GM10248 (cell line): ENCODE results near the gene TLR1.

Experiments
- CTCF ChIA-PET: fragments of 300-600 bp; sonication (Branson Sonifier 250); formaldehyde crosslinking; extraction: SDS; loops from one replicate; lab custom pipeline; 2021; ENCODE audit warnings: antibody characterized with exemption; lab: Yijun Ruan, JAX
- POLR2A ChIA-PET: fragments of 350-650 bp; sonication (Branson Sonifier 250); formaldehyde crosslinking; extraction: SDS; loops from one replicate; lab custom pipeline; 2020; ENCODE audit warnings: antibody characterized with exemption; lab: Yijun Ruan, JAX
- DNase-seq: peaks from one replicate; pipeline ENCODE4 v3.0.0; 2012; ENCODE audit errors: extremely low spot score
- TF ChIP-seq, protein P1 (sequence below): IDR thresholded peaks from 2 replicates; pipeline ENCODE4 v1.5.1; 2012; ENCODE audit warnings: mild to moderate bottlenecking, low read depth; ENCODE audit errors: extremely low read depth, missing control alignments, control extremely low read depth

TLR1 gene

DNA sequence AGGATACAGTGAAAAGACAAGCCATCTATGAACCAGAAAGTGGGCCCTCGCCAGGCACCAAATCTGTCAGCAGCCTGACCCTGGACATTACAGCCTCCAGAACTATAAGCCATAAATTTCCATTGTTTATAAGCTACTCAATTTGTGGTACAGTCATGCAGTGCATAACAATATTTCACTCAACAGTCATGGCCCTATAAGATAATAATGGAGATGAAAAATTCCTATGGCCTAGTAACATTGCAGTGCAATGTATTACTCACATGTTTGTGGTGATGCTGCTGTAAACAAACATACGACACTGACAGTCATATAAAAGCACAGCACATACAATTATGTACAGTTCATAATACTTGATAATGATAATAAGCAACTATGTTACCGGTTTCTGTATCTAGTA is 17.1 kb upstream of the TLR1 start:
- ChIA-PET POLR2A (interaction anchor here (0.8 kb wide), 1 partner anchor 34 kb away, joined by 3 read pairs; no protein-coding TSS in a partner anchor), CTCF (interaction anchor here (1.0 to 5.2 kb wide), 13 partner anchors 11 to 313 kb away, joined by 3 to 25 read pairs (median 4); partner anchors contain the start of genes TLR1 and TLR10)
- DNase-seq, result no peak
- TF ChIP-seq, protein P1, sequence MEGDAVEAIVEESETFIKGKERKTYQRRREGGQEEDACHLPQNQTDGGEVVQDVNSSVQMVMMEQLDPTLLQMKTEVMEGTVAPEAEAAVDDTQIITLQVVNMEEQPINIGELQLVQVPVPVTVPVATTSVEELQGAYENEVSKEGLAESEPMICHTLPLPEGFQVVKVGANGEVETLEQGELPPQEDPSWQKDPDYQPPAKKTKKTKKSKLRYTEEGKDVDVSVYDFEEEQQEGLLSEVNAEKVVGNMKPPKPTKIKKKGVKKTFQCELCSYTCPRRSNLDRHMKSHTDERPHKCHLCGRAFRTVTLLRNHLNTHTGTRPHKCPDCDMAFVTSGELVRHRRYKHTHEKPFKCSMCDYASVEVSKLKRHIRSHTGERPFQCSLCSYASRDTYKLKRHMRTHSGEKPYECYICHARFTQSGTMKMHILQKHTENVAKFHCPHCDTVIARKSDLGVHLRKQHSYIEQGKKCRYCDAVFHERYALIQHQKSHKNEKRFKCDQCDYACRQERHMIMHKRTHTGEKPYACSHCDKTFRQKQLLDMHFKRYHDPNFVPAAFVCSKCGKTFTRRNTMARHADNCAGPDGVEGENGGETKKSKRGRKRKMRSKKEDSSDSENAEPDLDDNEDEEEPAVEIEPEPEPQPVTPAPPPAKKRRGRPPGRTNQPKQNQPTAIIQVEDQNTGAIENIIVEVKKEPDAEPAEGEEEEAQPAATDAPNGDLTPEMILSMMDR, result no peak

GRCh38 chr4:38820329-38821061 is 15.9 kb upstream of the TLR1 start:
- peak; percentile 52 for DNase-seq
- TF ChIP-seq, protein P1, result no peak
- ChIA-PET CTCF (interaction anchor here (1.0 to 5.2 kb wide), 9 partner anchors 11 to 61 kb away, joined by 3 to 25 read pairs (median 13); partner anchors contain the start of genes TLR1 and TLR10), POLR2A (interaction anchor here (2.9 kb wide), 1 partner anchor 16 kb away, joined by 14 read pairs; the partner anchor contains the start of gene TLR1)

GRCh38 chr4:38819569-38819968 is 15.0 kb upstream of the TLR1 start:
- DNase-seq, result no peak
- TF ChIP-seq, protein P1, result no peak
- POLR2A ChIA-PET, result interaction anchor here (0.6 to 2.9 kb wide), 2 partner anchors 15 to 58 kb away, joined by 3 to 14 read pairs; partner anchors contain the start of gene TLR1
- CTCF ChIA-PET, result interaction anchor here (1.0 to 5.2 kb wide), 9 partner anchors 12 to 640 kb away, joined by 4 to 25 read pairs (median 13); partner anchors contain the start of genes TLR1, TLR10 and TLR6

- ChIA-PET POLR2A (interaction anchor here (0.6 to 2.9 kb wide), 2 partner anchors 14 to 57 kb away, joined by 5 to 14 read pairs; partner anchors contain the start of gene TLR1), CTCF (interaction anchor here (0.8 to 5.2 kb wide), 10 partner anchors 13 to 59 kb away, joined by 3 to 25 read pairs (median 12); partner anchors contain the start of genes TLR1, TLR10 and TLR6)
- TF ChIP-seq, protein P1, result no peak
- DNase-seq, result peak; percentile 55
Measured at GRCh38 chr4:38818441-38818976, 13.9 kb upstream of the TLR1 start.

DNA sequence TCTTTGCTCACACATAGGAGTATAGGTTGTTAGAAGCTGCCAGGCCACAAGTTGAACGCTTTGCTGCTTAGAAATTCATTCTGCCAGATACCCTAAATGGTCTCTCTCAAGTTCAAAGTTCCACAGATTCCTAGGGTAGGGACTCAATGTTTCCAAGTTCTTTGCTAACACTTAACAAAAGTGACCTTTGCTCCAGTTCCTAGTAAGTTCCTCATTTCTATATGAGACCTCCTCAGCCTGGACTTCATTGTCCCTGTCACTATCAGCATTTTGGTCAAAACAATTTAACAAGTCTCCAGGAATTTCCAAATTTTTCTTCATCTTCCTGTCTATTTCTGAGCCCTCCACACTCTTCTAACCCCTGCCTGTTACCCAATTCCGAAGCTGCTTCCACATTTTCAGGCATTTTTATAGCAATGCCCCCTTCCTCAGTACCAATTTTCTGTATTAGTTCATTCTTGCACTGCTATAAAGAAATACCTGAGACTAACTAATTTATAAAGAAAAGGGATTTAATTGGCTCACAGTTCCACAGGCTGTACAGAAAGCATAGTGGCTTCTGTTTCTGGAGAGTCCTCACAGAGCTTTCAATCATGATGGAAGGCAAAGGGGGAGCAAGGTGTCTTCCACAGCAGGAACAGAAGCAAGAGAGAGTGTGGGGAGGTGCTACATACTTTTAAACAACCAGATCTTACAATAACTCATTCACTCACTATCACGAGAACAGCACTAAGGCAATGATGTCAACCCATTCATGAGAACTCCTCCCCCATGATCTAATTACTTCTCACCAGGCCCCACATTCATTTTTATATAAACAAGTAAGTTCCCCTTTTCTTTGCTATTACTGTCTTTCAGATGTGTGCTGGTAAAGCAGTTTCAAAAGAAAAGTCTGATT is 11.5 kb upstream of the TLR1 start:
- TF ChIP-seq, protein P1, result no peak
- DNase-seq, result no peak
- ChIA-PET POLR2A (interaction anchor here (1.0 to 2.3 kb wide), 3 partner anchors 11 to 55 kb away, joined by 6 read pairs; partner anchors contain the start of gene TLR10), CTCF (interaction anchor here (1.4 to 5.2 kb wide), 5 partner anchors 12 to 319 kb away, joined by 3 to 25 read pairs (median 6); partner anchors contain the start of genes TLR1 and TLR10)

- POLR2A ChIA-PET, result interaction anchor here (0.7 to 2.3 kb wide), 3 partner anchors 11 to 738 kb away, joined by 4 to 6 read pairs (median 5); partner anchors contain the start of genes TLR1 and TLR10
Measured at GRCh38 chr4:38814386-38814785, 9.8 kb upstream of the TLR1 start.

More at GRCh38 chr4:38814386-38814785, 9.8 kb upstream of the TLR1 start:
- TF ChIP-seq, protein P1, result no peak
- CTCF ChIA-PET, result interaction anchor here (1.1 to 2.5 kb wide), 5 partner anchors 10 to 320 kb away, joined by 3 to 11 read pairs (median 3); partner anchors contain the start of gene TLR1
- DNase-seq, result no peak
